H9 (cell line): Measurements from ENCODE around the gene MRPS5. TPM values are rescaled to one million over a fixed set of nuclear protein-coding genes. Genes with fewer than 3 reads are reported as not detected.

Experiments used
- DNase-seq: peaks from one replicate; pipeline ENCODE4 v3.0.0-alpha.2; 2017
- H2AFZ ChIP-seq: one replicate; pipeline ENCODE4 v1.6.1; 2013; ENCODE audit warnings: mild to moderate bottlenecking, low read length, control low read depth, moderate library complexity
- H2AK5ac ChIP-seq: 2 replicates; pipeline ENCODE4 v1.6.1; 2013; ENCODE audit warnings: low read length, control low read depth, mixed read lengths; ENCODE audit not compliant: insufficient read length
- H2BK120ac ChIP-seq: one replicate; pipeline ENCODE4 v1.6.1; 2013; ENCODE audit warnings: low read depth, mild to moderate bottlenecking, low read length, control low read depth, inconsistent platforms; ENCODE audit not compliant: poor library complexity, severe bottlenecking
- H2BK12ac ChIP-seq: 2 replicates; pipeline ENCODE4 v1.6.1; 2013; ENCODE audit warnings: low read length, control low read depth, mixed read lengths, low read depth; ENCODE audit not compliant: insufficient read length
- H2BK15ac ChIP-seq: 2 replicates; pipeline ENCODE4 v1.6.1; 2013; ENCODE audit warnings: low read depth, low read length, control low read depth
- H2BK20ac ChIP-seq: one replicate; pipeline ENCODE4 v1.6.1; 2013; ENCODE audit warnings: low read depth, mild to moderate bottlenecking, low read length, control low read depth, inconsistent platforms; ENCODE audit not compliant: poor library complexity, severe bottlenecking
- H2BK5ac ChIP-seq: 2 replicates; pipeline ENCODE4 v1.6.1; 2013; ENCODE audit warnings: low read length, control low read depth, mixed read lengths; ENCODE audit not compliant: insufficient read length
- H3K14ac ChIP-seq: 2 replicates; pipeline ENCODE4 v1.6.1; 2013; ENCODE audit warnings: low read length, control low read depth; ENCODE audit not compliant: insufficient read depth
- H3K18ac ChIP-seq: 2 replicates; pipeline ENCODE4 v1.6.1; 2013; ENCODE audit warnings: low read depth, mild to moderate bottlenecking, mixed read lengths, low read length, control low read depth; ENCODE audit not compliant: insufficient read length
- H3K23ac ChIP-seq: 2 replicates; pipeline ENCODE4 v1.6.1; 2013; ENCODE audit warnings: low read length, control low read depth, mixed read lengths, low read depth; ENCODE audit not compliant: insufficient read length
- H3K23me2 ChIP-seq: 2 replicates; pipeline ENCODE4 v1.6.1; 2013; ENCODE audit warnings: low read depth, mild to moderate bottlenecking, mixed read lengths, low read length, control low read depth; ENCODE audit not compliant: insufficient read length, poor library complexity, severe bottlenecking
- H3K27ac ChIP-seq: 2 replicates; pipeline ENCODE4 v1.5.1; 2013; ENCODE audit warnings: low read length, control low read depth, mixed read lengths, low read depth; ENCODE audit not compliant: insufficient read length
- H3K27me3 ChIP-seq: 2 replicates; pipeline ENCODE4 v1.6.1; 2013; ENCODE audit warnings: low read length, control low read depth, inconsistent platforms; ENCODE audit not compliant: insufficient read depth
- H3K4ac ChIP-seq: 2 replicates; pipeline ENCODE4 v1.6.1; 2013; ENCODE audit warnings: low read depth, mild to moderate bottlenecking, control low read depth, inconsistent platforms, low read length, moderate library complexity
- H3K4me1 ChIP-seq: 2 replicates; pipeline ENCODE4 v1.6.1; 2013; ENCODE audit warnings: low read length, control low read depth, inconsistent platforms; ENCODE audit not compliant: insufficient read depth
- H3K4me2 ChIP-seq: 2 replicates; pipeline ENCODE4 v1.6.1; 2013; ENCODE audit warnings: low read length, control low read depth, mixed read lengths; ENCODE audit not compliant: insufficient read length, insufficient read depth
- H3K56ac ChIP-seq: 2 replicates; pipeline ENCODE4 v1.6.1; 2013; ENCODE audit warnings: low read depth, mild to moderate bottlenecking, mixed read lengths, low read length, control low read depth; ENCODE audit not compliant: insufficient read length
- H3K79me1 ChIP-seq: 2 replicates; pipeline ENCODE4 v1.6.1; 2013; ENCODE audit warnings: low read depth, mild to moderate bottlenecking, moderate library complexity, low read length, control low read depth, inconsistent platforms; ENCODE audit not compliant: insufficient read depth, poor library complexity, severe bottlenecking
- H3K79me2 ChIP-seq: 2 replicates; pipeline ENCODE4 v1.6.1; 2013; ENCODE audit warnings: low read length, control low read depth, inconsistent platforms; ENCODE audit not compliant: insufficient read depth
- H3K9ac ChIP-seq: 2 replicates; pipeline ENCODE4 v1.6.1; 2013; ENCODE audit warnings: low read length, control low read depth, mixed read lengths; ENCODE audit not compliant: insufficient read length; ENCODE audit errors: extremely low read depth
- H3K9me3 ChIP-seq: one replicate; pipeline ENCODE4 v1.6.1; 2013; ENCODE audit warnings: low read depth, low read length, inconsistent platforms; ENCODE audit not compliant: control insufficient read depth
- H3T11ph ChIP-seq: one replicate; pipeline ENCODE4 v1.6.1; 2013; ENCODE audit warnings: mild to moderate bottlenecking, low read length, control low read depth, inconsistent platforms
- H4K20me1 ChIP-seq: one replicate; pipeline ENCODE4 v1.6.1; 2013; ENCODE audit not compliant: control insufficient read depth, insufficient read length, insufficient read depth
- H4K5ac ChIP-seq: 2 replicates; pipeline ENCODE4 v1.6.1; 2013; ENCODE audit warnings: low read depth, mild to moderate bottlenecking, mixed read lengths, low read length, control low read depth; ENCODE audit not compliant: insufficient read length
- H4K8ac ChIP-seq: replicated peaks from 2 replicates; pipeline ENCODE4 v1.6.1; 2013; ENCODE audit warnings: low read length, control low read depth, mixed read lengths, low read depth; ENCODE audit not compliant: insufficient read length
- H4K91ac ChIP-seq: 2 replicates; pipeline ENCODE4 v1.6.1; 2013; ENCODE audit warnings: low read depth, mild to moderate bottlenecking, moderate library complexity, mixed read lengths, low read length, control low read depth; ENCODE audit not compliant: insufficient read length
- H3K27ac Mint-ChIP-seq, 3 experiments: 2 replicates in 2 of 3; 3 replicates in 1 of 3; pipeline ENCODE4 v1.8.0; 2020 to 2021; ENCODE audit warnings: mixed read lengths in 3 of 3, mild to moderate bottlenecking in 1 of 3, moderate library complexity in 1 of 3
- H3K27me3 Mint-ChIP-seq: 2 replicates; pipeline ENCODE4 v1.8.0; 2021; ENCODE audit warnings: low read depth, mild to moderate bottlenecking, moderate library complexity, mixed read lengths
- H3K36me3 Mint-ChIP-seq, 3 experiments: 2 replicates in 2 of 3; 3 replicates in 1 of 3; pipeline ENCODE4 v1.8.0; 2020 to 2021; ENCODE audit warnings: low read depth in 3 of 3, mixed read lengths in 3 of 3; ENCODE audit not compliant: insufficient read depth in 1 of 3
- H3K4me1 Mint-ChIP-seq, 2 experiments: 2 replicates each; pipeline ENCODE4 v1.8.0; 2020; ENCODE audit warnings: mixed read lengths in 2 of 2
- H3K4me3 Mint-ChIP-seq, 2 experiments: 2 replicates in 1 of 2; 3 replicates in 1 of 2; pipeline ENCODE4 v1.8.0; 2020 to 2021; ENCODE audit warnings: mild to moderate bottlenecking in 2 of 2, mixed read lengths in 2 of 2, moderate library complexity in 1 of 2
- H3K9me3 Mint-ChIP-seq, 2 experiments: 2 replicates in 1 of 2; 3 replicates in 1 of 2; pipeline ENCODE4 v1.8.0; 2020; ENCODE audit warnings: mild to moderate bottlenecking in 2 of 2, mixed read lengths in 2 of 2, moderate library complexity in 1 of 2
- WGBS: extraction: QIAGEN DNeasy Blood & Tissue Kit; methylation state at CpG from one replicate; pipeline ENCODE4 v1.1.7; 2013; ENCODE audit warnings: missing lambda C conversion rate, low lambda C conversion rate, mixed read lengths; ENCODE audit not compliant: insufficient read length; ENCODE audit errors: extremely low coverage; 5-methylcytosine and 5-hydroxymethylcytosine counted together
- total RNA-seq: library from RNA; stranded (reverse); gene quantifications from 2 replicates; pipeline ENCODE4 v1.2.1, GENCODE V29; 2021
- TF ChIP-seq, protein P1 (sequence below): fragments of 200-600 bp; sonication (generic); conservative IDR thresholded peaks from 3 replicates; pipeline ENCODE4 v1.8.0; 2021; ENCODE audit warnings: antibody characterized with exemption, mild to moderate bottlenecking

The MRPS5 gene
- total RNA-seq, 1 experiment from 2014 or later, result 50.9 TPM

DNA sequence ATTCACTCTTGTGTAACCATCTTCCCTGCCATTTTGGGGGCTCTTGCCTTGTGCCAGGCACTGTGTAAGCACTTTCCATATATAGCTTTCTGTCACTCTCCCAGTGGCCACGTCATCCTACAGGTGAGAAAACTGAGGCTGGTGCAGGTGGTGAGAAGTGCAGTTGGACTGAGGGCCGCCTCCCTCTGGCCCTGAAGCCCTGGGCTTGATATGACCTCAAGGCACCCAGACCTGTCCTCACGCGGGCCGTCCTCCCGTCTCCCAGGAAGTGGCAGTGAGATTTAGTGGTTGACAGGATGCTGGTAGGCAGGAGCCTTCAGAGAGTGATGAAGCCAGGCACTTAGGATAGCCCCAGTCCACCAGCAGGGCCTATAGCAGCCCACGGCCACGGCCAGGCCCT is 65.6 kb downstream of the MRPS5 start:
- no peak overlapping the region for H3K18ac ChIP-seq
- Mint-ChIP-seq H3K4me1 (peaks cover 4 to 8% of the 10 kb centered on the region in 2 experiments), H3K9me3 (no peaks in the 10 kb centered on the region), H3K27me3 (peaks cover 40% of the 10 kb centered on the region), H3K27ac (no peak overlapping the region), H3K36me3 (no peaks in the 10 kb centered on the region), H3K4me3 (no peak overlapping the region)
- H3K23ac ChIP-seq, result no peak overlapping the region
- no peak overlapping the region for H3K4ac ChIP-seq
- H3K79me2 ChIP-seq, result no peaks in the 10 kb centered on the region
- H3K23me2 ChIP-seq, result no peaks in the 10 kb centered on the region
- TF ChIP-seq, protein P1, sequence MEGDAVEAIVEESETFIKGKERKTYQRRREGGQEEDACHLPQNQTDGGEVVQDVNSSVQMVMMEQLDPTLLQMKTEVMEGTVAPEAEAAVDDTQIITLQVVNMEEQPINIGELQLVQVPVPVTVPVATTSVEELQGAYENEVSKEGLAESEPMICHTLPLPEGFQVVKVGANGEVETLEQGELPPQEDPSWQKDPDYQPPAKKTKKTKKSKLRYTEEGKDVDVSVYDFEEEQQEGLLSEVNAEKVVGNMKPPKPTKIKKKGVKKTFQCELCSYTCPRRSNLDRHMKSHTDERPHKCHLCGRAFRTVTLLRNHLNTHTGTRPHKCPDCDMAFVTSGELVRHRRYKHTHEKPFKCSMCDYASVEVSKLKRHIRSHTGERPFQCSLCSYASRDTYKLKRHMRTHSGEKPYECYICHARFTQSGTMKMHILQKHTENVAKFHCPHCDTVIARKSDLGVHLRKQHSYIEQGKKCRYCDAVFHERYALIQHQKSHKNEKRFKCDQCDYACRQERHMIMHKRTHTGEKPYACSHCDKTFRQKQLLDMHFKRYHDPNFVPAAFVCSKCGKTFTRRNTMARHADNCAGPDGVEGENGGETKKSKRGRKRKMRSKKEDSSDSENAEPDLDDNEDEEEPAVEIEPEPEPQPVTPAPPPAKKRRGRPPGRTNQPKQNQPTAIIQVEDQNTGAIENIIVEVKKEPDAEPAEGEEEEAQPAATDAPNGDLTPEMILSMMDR, result no peak
- H4K5ac ChIP-seq, result no peak overlapping the region
- H3K27ac ChIP-seq, result no peak overlapping the region
- no peak overlapping the region for H2BK120ac ChIP-seq
- H2AFZ ChIP-seq, result no peak overlapping the region
- H2BK12ac ChIP-seq, result no peak overlapping the region
- no peak overlapping the region for H3K9ac ChIP-seq
- no peaks in the 10 kb centered on the region for H3K27me3 ChIP-seq
- H3K14ac ChIP-seq, result no peak overlapping the region
- no peak overlapping the region for H2BK15ac ChIP-seq
- no peak for DNase-seq
- H2BK20ac ChIP-seq, result no peak overlapping the region
- H2AK5ac ChIP-seq, result no peak overlapping the region
- no peak overlapping the region for H3T11ph ChIP-seq
- no peak overlapping the region for H4K91ac ChIP-seq
- H3K79me1 ChIP-seq, result no peaks in the 10 kb centered on the region
- no peak overlapping the region for H3K56ac ChIP-seq
- no peak overlapping the region for H4K8ac ChIP-seq
- H3K9me3 ChIP-seq, result no peaks in the 10 kb centered on the region
- H2BK5ac ChIP-seq, result no peak overlapping the region
- no CpG with 5 or more reads among the region's 8 CpGs for WGBS
- no peaks in the 10 kb centered on the region for H4K20me1 ChIP-seq
- no peaks in the 10 kb centered on the region; the same call in 1 of the 2 replicates for H3K4me1 ChIP-seq
- no peak overlapping the region for H3K4me2 ChIP-seq
